HG03342 (cell line): Measurements from ENCODE around the gene RAB7A.

Experiments
- ATAC-seq: cut with Tn5 transposase; IDR thresholded peaks from one replicate; pipeline ENCODE4 v1.9.1; 2021; ENCODE audit warnings: mild to moderate bottlenecking, moderate library complexity; ENCODE audit not compliant: unreplicated experiment

The RAB7A gene

DNA sequence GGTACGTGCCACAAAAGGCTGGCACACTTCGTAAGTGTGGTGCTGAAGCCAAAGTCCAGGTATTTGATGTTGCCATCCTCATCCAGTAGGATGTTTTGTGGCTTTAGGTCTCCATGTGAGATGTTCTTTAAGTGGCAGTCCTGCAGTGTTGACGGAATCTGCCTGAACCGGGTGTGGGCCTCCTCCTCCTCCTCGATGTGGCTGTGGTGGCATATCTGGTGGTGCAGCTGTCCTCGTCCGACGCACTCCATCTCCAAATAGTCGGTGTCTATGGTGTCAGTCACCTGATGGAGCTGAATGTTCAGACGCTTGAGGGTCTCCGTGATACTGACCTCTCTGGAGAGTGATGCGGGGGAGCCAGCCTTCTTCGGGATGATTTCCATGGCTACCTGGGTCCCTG is 123.0 kb downstream of the RAB7A start:
- no peak for ATAC-seq

DNA sequence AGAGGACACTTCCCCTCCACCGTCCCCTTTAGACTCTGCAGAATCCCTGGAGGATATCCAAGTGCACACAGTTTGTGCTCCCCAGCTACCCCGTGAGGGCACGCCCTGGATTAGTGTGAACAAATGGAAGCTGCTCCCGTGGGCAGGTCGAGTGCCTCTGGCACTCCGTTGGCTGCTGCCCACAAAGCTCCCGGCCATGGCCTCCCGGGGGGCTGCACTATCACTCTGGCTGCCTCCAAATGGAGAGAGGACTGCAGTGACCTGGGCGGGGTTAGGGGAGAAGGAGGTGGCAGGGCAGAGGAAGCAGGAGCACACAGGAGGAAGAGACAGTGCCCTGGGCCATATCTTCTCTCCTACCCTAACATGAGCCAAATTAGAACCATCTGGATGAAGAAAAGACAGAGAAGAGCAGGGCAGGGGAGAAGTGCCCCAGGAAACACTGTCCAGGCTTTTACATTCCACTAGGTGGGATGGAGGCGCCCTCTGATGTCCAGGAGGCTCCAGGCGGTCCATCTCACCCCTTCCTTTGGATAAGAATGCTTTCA is 124.0 kb downstream of the RAB7A start:
- no peak for ATAC-seq

DNA sequence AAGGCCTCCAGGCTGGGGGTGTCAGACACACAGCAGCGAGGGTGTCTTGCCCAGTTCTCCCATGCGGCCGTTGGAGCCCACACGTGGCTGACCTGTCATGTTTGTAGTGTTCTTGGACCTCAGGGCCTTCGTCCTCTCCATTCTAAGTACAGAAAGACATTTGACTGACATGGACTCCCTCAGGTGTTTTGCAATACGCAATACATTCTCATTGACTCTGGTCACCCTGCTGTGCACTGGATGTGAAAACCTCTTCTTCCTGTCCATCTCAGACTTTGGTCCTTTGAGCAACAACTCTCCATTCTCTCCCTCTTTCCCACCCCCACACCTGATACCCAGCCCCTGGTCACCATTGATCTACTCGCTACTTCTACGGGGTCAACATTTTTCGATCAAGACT is 124.6 kb downstream of the RAB7A start:
- no peak for ATAC-seq

DNA sequence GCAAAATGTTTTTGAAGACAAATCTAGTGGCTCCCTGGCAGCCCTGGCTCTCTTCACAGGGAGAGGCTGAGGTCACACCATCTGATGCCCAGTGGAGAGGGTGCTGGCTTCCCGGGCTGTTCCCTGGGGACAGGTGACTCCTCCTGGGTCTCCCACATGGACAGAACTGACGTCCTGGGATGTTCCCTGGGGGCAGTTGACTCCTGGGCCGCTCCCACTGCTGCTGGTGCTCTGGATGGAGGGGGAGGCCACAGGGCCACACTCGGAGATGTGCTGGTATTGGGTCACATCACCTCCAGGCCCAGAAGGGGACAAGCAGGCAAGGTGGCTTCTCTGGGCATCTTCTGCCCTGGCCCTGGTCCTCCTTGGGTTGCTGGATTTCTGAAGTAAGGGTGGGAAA is 125.6 kb downstream of the RAB7A start:
- no peak for ATAC-seq

DNA sequence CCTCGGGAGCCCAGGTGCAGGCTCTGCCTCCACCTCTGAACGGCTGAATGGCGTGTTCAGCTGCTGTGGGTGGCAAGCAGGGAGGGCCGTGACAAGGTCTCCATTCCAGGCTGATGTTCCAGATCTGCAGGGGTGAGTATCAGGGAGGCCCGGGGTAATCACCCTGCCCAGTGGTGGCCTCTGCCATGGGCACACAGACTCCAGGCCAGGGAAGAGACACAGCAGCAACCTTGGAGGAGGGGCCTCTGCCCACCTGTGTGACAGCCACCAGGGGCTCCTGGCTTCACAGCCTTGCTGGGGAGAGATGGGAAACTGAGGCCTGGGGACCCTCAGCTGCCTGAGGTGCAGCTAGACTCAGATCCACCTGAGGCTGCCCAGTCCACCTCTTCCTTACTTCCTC is 127.8 kb downstream of the RAB7A start:
- ATAC-seq, result no peak

DNA sequence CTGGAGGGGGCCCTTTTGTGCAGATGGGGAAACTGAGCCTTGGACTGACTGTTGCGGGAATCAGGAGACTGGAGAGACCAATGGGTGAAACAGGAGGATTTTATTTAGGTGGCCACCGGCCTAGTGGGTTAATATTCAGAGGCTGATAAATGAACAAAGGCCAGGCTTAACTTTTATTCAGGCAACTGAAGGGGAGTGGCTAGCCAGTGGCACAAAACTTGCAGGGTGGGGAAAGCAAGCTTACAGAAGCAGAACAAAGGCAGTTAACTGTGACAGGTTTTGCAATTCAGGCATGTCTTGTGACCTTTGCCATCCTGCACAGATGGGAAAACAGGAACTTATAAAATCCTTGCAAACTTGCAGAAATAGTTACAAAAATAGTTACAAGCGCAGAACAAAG is 128.5 kb downstream of the RAB7A start:
- no peak for ATAC-seq

DNA sequence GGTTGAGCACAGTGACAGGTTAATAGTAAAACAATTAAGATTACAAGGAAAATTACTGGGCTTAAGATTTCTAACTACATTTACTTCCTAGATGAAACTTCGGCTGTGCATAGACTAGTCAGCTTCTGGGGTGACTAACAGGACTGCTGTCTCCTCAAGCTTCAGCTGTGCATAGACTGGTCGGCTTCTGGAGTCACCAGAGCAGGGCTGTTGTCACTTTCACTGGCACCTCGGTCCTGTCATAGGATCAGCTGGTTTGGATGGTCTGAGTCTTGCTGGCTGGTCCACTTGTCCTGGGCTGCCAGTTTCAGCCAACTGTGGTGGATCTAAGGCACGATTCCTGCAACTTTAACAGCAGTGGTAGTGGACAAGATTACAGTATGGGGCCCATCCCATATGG is 129.6 kb downstream of the RAB7A start:
- ATAC-seq, result no peak

DNA sequence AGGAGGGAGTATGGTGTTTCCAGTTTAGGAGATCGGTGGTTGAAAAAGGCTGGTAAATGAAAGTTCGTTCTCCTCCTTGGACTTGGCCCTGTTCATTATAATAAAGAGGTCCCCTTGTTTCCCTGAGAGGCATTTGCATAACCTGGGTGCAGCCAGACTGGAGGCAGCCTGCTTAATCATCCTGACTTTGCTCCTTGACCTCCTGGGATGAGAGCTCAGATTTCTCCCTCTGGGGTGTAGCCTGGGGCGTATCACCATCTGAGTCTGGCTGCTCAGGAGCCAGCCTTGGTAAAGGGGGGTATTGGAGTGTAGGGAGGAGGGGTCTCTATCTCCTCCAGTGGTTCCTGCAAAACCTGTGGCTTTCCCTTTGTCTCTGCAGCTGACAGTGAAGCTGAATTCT is 132.2 kb downstream of the RAB7A start:
- ATAC-seq, result no peak

DNA sequence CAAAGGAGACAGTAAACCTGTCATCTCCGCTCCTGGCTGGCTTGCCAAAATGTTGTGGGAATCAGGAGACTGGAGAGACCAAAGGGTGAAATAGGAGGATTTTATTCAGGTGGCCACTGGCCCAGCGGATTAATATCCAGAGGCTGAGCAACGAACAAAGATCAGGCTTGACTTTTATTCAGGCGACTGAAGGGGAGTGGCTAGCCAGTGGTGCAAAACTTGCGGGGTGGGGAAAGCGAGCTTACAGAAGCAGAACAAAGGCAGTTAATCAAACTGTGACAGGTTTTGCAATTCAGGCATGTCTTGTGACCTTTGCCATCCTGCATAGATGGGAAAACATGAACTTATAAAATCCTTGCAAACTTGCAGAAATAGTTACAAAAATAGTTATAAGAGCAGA is 133.6 kb downstream of the RAB7A start:
- no peak for ATAC-seq

DNA sequence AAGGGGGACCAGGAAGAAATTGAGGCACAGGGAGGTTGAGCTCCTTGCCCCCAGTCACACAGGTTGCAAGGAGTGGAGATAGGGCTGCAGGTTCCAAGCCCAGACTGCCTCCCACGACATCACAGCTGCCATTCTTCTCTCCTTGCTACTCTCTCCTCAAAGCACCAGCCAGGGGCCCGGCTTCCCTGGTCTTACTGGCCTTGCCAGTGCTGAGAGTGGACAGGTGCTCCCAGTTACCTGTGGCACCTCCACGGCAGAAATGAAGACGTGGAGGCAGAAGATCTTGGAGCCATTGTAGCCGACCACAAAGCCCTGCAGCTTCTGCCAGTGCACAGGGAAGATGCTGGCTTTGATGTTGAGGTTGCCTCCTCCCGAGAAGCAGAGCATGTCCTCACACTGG is 135.5 kb downstream of the RAB7A start:
- no peak for ATAC-seq

DNA sequence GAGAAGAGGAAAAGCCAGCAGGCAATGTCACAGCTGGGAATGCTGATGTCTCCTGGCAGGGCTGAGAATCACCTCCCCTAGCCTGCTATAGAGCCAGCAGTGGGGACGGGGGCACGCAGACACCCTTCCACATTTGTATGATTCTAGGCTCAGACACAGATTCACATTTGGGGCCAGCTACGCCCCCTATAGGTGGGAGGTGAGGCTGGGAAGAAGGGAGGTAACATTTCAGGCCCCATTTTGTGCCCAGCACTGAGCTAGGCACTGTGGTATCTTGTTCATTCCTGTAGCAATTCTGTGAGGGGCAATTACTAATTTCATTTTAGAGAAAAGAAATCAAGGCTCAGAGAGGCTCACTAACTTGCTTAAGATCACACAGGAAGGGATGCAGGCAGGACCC is 137.6 kb downstream of the RAB7A start:
- no peak for ATAC-seq
